ENCODE data around the gene ARHGAP23. TPM values are rescaled to one million over a fixed set of nuclear protein-coding genes. Genes with fewer than 3 reads are reported as not detected.

ARHGAP23 gene
- total RNA-seq, 2 donors from 2014 or later = 9.4 to 18.0 TPM

DNA sequence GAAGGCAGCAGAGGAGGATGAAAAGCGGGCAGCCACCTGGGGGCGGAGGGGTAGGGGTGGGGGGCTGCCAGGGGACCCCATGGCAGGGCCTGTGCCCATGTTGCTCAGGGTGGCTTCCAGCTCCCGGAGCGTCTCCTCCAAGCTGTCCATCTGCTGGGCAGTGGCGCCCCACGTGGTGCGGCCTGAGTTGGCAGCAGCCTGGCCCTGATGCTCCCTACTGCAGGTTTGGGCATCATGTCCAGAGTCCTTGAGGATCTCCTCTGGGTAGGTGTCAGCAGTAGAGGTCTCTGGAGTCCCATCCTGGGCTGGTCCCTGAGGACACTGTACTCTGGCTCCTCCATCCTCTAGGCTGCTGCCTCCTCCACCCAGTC lies 116.6 kb downstream of the ARHGAP23 start:
- no peaks in the 10 kb centered on the region for H3K27me3 Mint-ChIP-seq (ENCODE audit: insufficient read depth)

DNA sequence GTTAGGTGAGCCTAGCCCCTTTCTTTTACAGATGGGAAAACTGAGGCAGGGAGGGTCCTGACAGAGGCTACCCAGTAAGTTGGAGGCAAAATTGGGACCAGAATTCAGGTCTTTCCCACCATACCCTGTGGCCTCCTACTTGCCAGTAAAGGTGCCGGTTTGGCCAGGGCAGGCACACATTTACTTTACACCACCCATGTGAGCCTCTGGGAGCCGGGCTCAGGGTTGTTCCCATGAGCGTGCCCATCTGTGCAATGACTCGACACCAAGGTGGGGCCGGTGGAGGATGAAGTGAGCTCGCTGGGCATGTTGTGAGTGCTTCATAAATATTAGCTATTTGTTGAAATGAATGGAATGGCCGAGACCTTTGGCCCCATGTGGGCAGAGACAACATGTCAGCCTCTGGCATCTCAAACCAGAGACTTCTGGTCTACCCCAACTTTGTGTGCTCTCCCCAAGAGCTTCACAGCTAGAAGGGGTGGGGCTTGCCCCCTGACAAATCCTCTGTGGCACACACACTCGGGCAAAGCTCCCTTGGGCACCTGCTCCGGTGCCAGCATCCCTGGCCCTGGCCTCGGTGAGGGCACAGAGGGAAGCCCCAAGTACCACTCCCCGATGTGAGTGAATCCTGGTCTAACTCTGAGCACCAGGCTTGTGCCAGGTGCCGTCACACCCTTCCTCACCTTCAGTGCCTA lies 117.4 kb downstream of the ARHGAP23 start:
- Mint-ChIP-seq H3K4me1 (no peaks in the 10 kb centered on the region), H3K4me3 (no peak overlapping the region), H3K36me3 (ENCODE audit: low read depth) (no peaks in the 10 kb centered on the region), H3K27me3 (ENCODE audit: insufficient read depth) (no peaks in the 10 kb centered on the region), H3K9me3 (no peaks in the 10 kb centered on the region), H3K27ac (no peak overlapping the region)
- H3K9me3 ChIP-seq (ENCODE audit: control insufficient read depth, low read length) = no peaks in the 10 kb centered on the region
- DNase-seq = peak; percentile 38
- WGBS, 2 experiments (ENCODE audit: insufficient coverage in 1 of 2, insufficient read length in 1 of 2) = 83 to 93% methylated on average over 10 to 12 of the region's 12 CpGs
- no peaks in the 10 kb centered on the region for H3K27me3 ChIP-seq (ENCODE audit: control insufficient read depth, insufficient read depth, low read length, poor library complexity, severe bottlenecking)
- no peaks in the 10 kb centered on the region for H3K36me3 ChIP-seq (ENCODE audit: control insufficient read depth, insufficient read depth, low read length)
- no peak overlapping the region for H3K4me3 ChIP-seq (ENCODE audit: low read length)
- H3K4me1 ChIP-seq (ENCODE audit: control insufficient read depth, insufficient read depth, low read length) = no peaks in the 10 kb centered on the region
- no peak overlapping the region for H3K27ac ChIP-seq (ENCODE audit: low read depth, low read length)
- TF ChIP-seq, protein P1, sequence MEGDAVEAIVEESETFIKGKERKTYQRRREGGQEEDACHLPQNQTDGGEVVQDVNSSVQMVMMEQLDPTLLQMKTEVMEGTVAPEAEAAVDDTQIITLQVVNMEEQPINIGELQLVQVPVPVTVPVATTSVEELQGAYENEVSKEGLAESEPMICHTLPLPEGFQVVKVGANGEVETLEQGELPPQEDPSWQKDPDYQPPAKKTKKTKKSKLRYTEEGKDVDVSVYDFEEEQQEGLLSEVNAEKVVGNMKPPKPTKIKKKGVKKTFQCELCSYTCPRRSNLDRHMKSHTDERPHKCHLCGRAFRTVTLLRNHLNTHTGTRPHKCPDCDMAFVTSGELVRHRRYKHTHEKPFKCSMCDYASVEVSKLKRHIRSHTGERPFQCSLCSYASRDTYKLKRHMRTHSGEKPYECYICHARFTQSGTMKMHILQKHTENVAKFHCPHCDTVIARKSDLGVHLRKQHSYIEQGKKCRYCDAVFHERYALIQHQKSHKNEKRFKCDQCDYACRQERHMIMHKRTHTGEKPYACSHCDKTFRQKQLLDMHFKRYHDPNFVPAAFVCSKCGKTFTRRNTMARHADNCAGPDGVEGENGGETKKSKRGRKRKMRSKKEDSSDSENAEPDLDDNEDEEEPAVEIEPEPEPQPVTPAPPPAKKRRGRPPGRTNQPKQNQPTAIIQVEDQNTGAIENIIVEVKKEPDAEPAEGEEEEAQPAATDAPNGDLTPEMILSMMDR (conservative IDR thresholded peaks at IDR 0.05) = no peak
- no peak overlapping the region for H3K9ac ChIP-seq (ENCODE audit: extremely low read depth, low read length, poor library complexity, severe bottlenecking)

More for the DNA sequence above, 116.6 kb downstream of the ARHGAP23 start:
- TF ChIP-seq, protein P1 (conservative IDR thresholded peaks at IDR 0.05) = peak; percentile 48
- no peaks in the 10 kb centered on the region for H3K4me1 ChIP-seq (ENCODE audit: control insufficient read depth, insufficient read depth, low read length)
- H3K36me3 ChIP-seq (ENCODE audit: control insufficient read depth, insufficient read depth, low read length) = no peaks in the 10 kb centered on the region
- H3K4me3 ChIP-seq (ENCODE audit: low read length) = no peak overlapping the region
- Mint-ChIP-seq H3K9me3 (no peaks in the 10 kb centered on the region), H3K27ac (no peak overlapping the region), H3K36me3 (ENCODE audit: low read depth) (no peaks in the 10 kb centered on the region), H3K4me1 (no peaks in the 10 kb centered on the region), H3K4me3 (no peak overlapping the region)
- no peak overlapping the region for H3K9ac ChIP-seq (ENCODE audit: extremely low read depth, low read length, poor library complexity, severe bottlenecking)
- H3K9me3 ChIP-seq (ENCODE audit: control insufficient read depth, low read length) = no peaks in the 10 kb centered on the region
- no peak overlapping the region for H3K27ac ChIP-seq (ENCODE audit: low read depth, low read length)
- peak; percentile 81 for DNase-seq
- 87 to 96% methylated on average over 4 to 7 of the region's 7 CpGs for WGBS, 2 experiments (ENCODE audit: insufficient coverage in 1 of 2, insufficient read length in 1 of 2)
- no peaks in the 10 kb centered on the region for H3K27me3 ChIP-seq (ENCODE audit: control insufficient read depth, insufficient read depth, low read length, poor library complexity, severe bottlenecking)

DNA sequence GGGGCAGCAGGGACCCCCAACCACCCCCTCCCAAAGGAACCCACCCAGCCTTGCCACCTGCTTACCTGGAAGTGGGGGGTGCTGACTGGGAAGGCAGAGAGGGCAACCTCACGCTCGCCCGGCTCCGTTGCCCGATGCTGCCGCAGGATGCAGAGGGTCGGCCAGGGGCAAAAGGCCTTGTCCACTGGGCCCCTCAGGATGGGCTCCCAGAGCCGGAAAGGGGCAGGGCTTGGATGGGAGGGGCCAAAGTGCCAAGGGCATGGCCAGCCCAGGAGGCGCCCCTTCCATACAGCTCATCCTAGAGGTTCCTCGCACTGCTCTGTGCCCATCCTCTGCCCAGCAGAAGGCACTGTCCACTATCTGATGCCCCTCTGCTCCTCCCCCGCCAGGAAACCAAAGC lies 118.1 kb downstream of the ARHGAP23 start:
- Histone ChIP-seq H3K36me3 (ENCODE audit: control insufficient read depth, insufficient read depth, low read length) (no peaks in the 10 kb centered on the region), H3K9me3 (ENCODE audit: control insufficient read depth, low read length) (no peaks in the 10 kb centered on the region), H3K27me3 (ENCODE audit: control insufficient read depth, insufficient read depth, low read length, poor library complexity, severe bottlenecking) (no peaks in the 10 kb centered on the region), H3K27ac (ENCODE audit: low read depth, low read length) (no peak overlapping the region), H3K9ac (ENCODE audit: extremely low read depth, low read length, poor library complexity, severe bottlenecking) (no peak overlapping the region), H3K4me1 (ENCODE audit: control insufficient read depth, insufficient read depth, low read length) (no peaks in the 10 kb centered on the region), H3K4me3 (ENCODE audit: low read length) (no peak overlapping the region)
- H3K9me3 Mint-ChIP-seq = no peaks in the 10 kb centered on the region
- H3K4me1 Mint-ChIP-seq = no peaks in the 10 kb centered on the region
- TF ChIP-seq, protein P1 (conservative IDR thresholded peaks at IDR 0.05) = no peak
- 89 to 94% methylated on average over 5 to 11 of the region's 11 CpGs for WGBS, 2 experiments (ENCODE audit: insufficient coverage in 1 of 2, insufficient read length in 1 of 2)
- no peak overlapping the region for H3K4me3 Mint-ChIP-seq
- H3K36me3 Mint-ChIP-seq (ENCODE audit: low read depth) = no peaks in the 10 kb centered on the region
- no peak overlapping the region for H3K27ac Mint-ChIP-seq
- no peaks in the 10 kb centered on the region for H3K27me3 Mint-ChIP-seq (ENCODE audit: insufficient read depth)
- DNase-seq = peak; percentile 35

All from endodermal cell (in vitro differentiated cells).